ENCODE results near the gene ERCC8.
A peak's percentile ranks its signal among the peaks of the same experiment; 100 is the strongest.
"Not testable (repeated sequence)": the region's sequence is repeated elsewhere in the genome, so short reads cannot be mapped to it uniquely, and the experiment has no call there.

The ERCC8 gene

GRCh38 chr5:60944904-60945812 lies at the start of gene ERCC8, which contains the start of gene NDUFAF2:
Gene ERCC8 (minus strand): TSS chr5:60945070. CDS start chr5:60945008, 62 bp downstream.
Gene NDUFAF2 (plus strand): TSS chr5:60945205. CDS start chr5:60945256, 51 bp downstream.
- peak; percentile 97 for DNase-seq

- no peak for DNase-seq
Observed at GRCh38 chr5:60993875-60994571, 49.2 kb upstream of the ERCC8 start.

- DNase-seq: no peak
Observed at GRCh38 chr5:60993425-60993824, 48.6 kb upstream of the ERCC8 start.

GRCh38 chr5:60992871-60993270 lies 48.0 kb upstream of the ERCC8 start:
- DNase-seq: no peak

GRCh38 chr5:60989790-60990189 lies 44.9 kb upstream of the ERCC8 start:
- no peak for DNase-seq

GRCh38 chr5:60982127-60982526 lies 37.3 kb upstream of the ERCC8 start:
- DNase-seq: not testable (repeated sequence)

GRCh38 chr5:60980511-60980910 lies 35.6 kb upstream of the ERCC8 start:
- no peak for DNase-seq

- DNase-seq: peak; percentile 59
Observed at GRCh38 chr5:60978968-60979367, 34.1 kb upstream of the ERCC8 start.

- peak; percentile 7 for DNase-seq
Observed at GRCh38 chr5:60977956-60978737, 33.3 kb upstream of the ERCC8 start.

GRCh38 chr5:60972231-60972630 lies 27.4 kb upstream of the ERCC8 start:
- no peak for DNase-seq

GRCh38 chr5:60961685-60962084 lies 16.8 kb upstream of the ERCC8 start:
- peak; percentile 54 for DNase-seq

- peak; percentile 64 for DNase-seq
Observed at GRCh38 chr5:60960591-60960990, 15.7 kb upstream of the ERCC8 start.

- peak; percentile 53 for DNase-seq
Observed at GRCh38 chr5:60959156-60959555, 14.3 kb upstream of the ERCC8 start.

GRCh38 chr5:60958712-60959111 lies 13.8 kb upstream of the ERCC8 start:
- no peak for DNase-seq

- DNase-seq: no peak
Observed at GRCh38 chr5:60958088-60958487, 13.2 kb upstream of the ERCC8 start.

- DNase-seq: no peak
Observed at GRCh38 chr5:60955239-60955638, 10.4 kb upstream of the ERCC8 start.

- DNase-seq: no peak
Observed at GRCh38 chr5:60948738-60949137, 3.9 kb upstream of the ERCC8 start.

- peak; percentile 60 for DNase-seq
Observed at GRCh38 chr5:60945813-60946187, 930 bp upstream of the ERCC8 start.

GRCh38 chr5:60943624-60944023 lies 1.2 kb downstream of the ERCC8 start:
- DNase-seq: peak; percentile 33

GRCh38 chr5:60929024-60929423 lies 15.8 kb downstream of the ERCC8 start:
- DNase-seq: peak; percentile 34

GRCh38 chr5:60927450-60927849 lies 17.4 kb downstream of the ERCC8 start:
- no peak for DNase-seq

- DNase-seq: no peak
Observed at GRCh38 chr5:60918466-60918865, 26.4 kb downstream of the ERCC8 start.

GRCh38 chr5:60916646-60917045 lies 28.2 kb downstream of the ERCC8 start:
- DNase-seq: no peak

Measured in hematopoietic multipotent progenitor cell treated with erythropoietin and hydrocortisone succinate and interleukin-3 and kit ligand, for 6 days (in vitro differentiated cells).